HG03045 (cell line): ENCODE data around the gene HSPA14.
"Not testable (repeated sequence)": the region's sequence is repeated elsewhere in the genome, so short reads cannot be mapped to it uniquely, and the experiment has no call there.

Source experiments
- ATAC-seq: cut with Tn5 transposase; IDR thresholded peaks from one replicate; pipeline ENCODE4 v1.9.1; 2021; ENCODE audit warnings: mild to moderate bottlenecking, moderate library complexity; ENCODE audit not compliant: unreplicated experiment

The HSPA14 gene

DNA sequence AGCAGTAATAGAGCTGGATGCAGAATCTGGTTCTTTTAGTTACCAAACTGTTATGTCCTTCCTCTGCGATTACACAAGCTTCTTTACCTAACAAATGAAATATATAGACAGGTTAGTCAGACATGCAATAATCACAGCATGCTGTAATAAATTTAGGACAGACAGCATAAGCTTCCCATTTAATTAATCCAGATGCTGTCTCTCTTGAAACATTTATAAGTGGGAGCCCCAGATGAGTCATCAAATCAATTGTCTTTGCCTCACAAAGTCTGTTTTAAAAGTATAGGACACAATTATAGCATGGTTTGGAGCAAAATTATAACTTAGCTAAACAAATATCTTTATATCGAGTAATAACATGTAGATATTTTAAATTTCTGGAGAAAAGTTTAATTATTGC, 1.9 kb upstream of the HSPA14 start:
- ATAC-seq: no peak

DNA sequence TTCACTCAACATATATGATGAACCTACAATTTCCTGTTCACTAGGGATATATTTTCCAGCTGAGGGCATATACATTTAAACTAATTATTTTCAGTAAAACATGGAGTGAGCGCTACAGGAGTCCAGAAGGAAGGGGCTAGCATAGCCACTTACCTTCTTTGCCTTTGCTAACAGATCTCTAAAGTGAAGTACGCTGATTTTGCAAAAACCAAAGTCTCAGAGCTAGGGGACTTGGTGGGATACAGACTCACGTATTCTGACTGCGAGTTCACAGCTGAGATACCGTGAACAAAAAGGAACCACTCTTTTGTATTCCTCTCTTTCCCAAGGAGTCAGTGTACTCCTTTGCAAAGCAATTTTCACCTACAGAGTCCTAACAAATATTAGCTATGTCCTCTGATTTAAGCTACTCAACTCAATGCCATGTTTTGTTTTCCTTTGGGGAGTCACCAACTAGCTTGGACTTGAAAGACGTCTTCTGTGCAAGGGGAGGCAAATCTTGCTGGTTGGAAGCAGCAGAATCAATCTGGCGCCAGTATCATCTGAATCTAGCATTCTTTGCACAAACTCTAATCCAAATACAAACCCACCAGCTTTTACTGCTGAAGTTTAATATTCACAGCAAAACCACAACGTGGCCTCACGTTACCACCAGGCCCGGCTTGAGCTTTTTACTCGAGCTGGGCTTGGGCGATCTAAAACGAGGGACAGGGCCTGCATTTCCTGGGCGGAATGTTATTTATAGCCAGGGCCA, 926 bp upstream of the HSPA14 start:
- ATAC-seq: no peak

DNA sequence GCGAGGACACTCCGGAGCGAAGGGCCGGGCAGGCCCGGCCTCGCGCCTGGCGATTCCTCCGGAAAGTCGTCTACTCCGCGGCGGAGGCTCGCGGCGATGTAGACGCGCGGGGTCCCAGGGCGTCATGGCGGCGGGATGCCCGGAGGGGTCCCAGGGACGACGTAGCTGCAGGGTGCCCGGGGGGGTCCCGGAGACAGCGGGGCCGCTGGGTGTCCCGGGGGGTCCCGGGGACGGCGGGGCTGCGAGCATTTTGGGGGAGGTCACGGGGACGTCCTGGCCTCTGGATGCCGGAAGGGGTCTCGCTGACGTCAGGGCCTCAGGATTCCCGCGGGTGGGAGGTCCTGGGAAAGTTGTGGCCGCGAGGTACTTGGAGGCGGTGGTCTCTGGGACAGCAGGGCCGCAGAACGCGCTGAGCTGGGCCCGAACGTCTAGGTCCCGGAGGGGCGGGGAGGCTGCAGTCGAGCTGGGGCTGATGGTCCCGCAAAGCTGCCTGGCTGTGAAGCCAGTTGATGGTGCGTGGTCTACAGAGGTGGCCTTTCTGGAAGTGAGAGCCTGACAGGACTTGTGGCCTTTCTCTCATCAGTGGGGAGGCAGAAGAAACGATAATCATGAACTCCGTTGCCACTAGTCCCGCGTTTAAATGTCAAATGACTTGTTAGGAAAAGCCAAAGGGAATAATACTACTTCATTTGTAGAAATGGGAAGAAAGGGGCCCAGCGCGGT, 637 bp downstream of the HSPA14 start:
- ATAC-seq: peak; percentile 7

DNA sequence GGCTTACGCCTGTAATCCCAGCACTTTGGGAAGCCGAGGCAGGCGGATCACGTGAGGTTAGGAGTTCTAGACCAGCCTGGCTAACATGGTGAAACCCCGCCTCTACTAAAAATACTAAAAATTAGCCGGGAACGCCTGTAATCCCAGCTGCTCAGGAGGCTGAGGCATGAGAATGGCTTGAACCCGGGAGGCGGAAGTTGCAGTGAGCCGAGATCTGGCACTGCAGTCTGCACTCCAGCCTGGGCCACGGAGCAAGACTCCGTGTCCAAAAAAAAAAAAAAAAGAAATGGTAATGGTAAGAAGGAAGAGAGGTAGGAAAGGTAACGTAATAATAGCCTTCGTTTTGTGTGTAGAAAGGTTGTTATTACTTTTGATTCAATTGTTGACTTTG, 1.2 kb downstream of the HSPA14 start:
- no peak for ATAC-seq

DNA sequence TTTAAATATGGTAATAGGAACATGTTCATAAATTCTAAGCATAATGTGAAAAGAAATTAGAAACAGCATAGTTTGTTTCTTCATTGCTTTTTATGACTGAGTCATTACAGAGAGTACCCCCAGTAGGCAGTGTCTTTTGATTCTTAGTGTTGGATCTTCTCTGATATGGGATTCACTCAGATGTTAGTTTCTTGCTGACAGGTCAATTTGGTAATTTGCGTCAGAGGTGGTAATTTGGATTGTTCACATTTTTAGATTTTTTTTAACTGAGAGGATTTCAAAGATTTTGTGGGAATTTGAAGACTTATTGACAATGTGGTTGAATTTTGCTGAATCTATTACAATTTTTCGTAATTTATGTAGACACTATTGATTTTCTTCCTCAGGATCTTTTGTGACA, 2.1 kb downstream of the HSPA14 start:
- no peak for ATAC-seq

DNA sequence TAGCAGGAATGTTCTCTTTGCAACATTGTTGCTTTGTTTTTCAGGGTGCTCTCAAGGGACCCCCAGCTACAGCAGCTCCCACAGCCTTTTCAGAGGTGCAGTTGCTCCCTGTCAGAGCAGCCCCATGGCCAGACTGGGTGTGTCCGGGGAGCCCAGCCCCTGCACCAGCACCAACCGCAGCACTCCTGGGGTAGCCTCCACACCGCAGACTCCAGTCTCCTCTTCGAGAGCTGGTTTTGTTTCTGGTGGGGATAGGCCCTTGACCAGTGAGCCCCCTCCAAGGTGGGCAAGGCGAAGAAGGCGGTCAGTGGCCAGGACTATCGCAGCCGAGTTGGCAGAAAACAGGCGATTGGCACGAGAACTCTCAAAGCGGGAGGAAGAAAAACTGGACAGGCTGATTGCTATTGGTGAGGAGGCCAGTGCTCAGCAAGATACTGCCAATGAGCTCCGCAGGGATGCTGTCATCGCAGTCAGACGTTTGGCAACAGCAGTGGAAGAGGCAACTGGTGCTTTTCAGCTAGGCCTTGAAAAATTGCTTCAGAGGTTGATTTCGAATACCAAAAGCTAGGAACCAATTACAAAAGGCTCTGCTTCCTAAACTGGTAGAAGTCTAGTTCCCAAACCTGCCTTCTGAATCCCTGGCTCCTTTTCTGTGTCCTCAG, 5.4 kb downstream of the HSPA14 start:
- no peak for ATAC-seq

DNA sequence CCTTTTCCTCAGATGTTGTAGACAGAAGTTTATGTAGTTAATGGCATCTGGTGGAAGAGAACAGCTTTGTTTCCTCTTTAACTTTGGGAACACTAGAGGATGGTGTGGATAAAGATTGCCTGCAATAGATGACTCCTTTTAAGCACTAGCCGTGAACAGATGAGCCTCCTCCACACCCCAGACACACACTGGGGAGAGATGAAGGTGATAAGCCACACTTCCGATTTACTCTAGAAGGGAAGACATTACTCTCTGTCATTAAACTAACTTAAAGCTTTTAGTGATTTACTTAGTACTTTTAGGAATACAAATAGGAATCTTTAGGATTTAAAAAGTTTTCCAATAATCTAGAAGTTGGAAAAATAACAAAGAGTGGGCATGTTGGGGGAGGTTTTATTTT, 6.8 kb downstream of the HSPA14 start:
- ATAC-seq: no peak

DNA sequence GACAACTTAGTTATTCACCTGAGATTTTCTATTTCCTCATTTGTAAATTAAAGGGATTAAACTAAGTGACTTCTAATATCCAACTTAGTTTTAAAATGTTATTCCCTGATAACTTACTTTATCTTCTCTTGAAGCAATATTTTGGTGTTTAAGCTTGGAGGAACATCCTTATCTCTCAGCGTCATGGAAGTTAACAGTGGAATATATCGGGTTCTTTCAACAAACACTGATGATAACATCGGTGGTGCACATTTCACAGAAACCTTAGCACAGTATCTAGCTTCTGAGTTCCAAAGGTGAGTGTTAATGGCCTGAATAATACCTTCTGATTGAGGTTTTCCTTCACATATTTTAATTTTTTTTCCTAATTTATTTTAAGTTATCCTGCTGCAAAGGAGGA, 14.1 kb downstream of the HSPA14 start:
- no peak for ATAC-seq

DNA sequence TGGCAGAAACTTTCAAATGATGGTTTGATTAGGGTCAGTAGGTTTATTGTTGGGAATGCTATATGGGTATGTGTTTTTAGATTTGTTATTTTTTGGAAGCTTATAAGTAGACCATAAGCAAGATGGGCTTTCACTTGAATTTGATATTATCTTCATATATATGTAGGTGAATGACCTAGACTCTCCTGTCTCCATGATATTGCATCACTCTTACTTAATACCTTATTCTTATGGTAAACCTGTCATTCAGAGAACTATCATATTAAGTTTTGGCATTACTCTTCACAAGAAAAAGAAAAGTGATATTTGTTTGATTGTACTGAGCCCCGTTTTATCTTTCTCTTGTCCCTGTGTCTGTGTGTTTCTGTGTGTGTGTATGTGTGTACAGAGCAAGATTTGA, 17.3 kb downstream of the HSPA14 start:
- no peak for ATAC-seq

DNA sequence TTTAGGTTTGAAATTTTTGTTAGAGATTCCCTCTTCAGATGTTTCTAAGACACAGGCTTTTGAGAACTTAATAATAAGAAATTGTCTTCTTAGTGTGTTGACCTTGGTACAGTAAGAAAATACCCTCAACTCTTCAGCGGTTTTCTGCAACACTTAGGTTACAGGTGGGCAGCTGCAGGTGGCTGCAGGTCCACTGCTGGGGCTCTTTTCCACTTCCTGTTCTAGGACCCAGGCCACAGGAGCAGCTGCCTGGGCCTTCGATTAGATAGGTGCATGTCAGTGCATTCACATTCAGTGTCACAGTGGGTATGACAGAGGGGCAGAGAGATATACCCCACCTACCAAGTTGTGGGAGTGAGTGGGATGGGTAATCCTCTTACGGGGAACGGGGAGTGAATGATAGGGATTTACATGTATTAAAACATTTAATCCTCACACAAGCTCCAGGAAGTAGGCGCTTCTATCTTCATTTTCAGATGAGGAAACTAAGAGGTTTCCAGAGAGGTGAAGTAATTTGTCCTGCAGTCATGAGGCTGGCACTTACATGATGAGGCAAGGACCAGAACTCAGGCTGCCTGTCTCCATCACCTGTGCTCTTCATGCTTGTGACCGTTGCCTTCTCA, 20.3 kb downstream of the HSPA14 start:
- no peak for ATAC-seq

DNA sequence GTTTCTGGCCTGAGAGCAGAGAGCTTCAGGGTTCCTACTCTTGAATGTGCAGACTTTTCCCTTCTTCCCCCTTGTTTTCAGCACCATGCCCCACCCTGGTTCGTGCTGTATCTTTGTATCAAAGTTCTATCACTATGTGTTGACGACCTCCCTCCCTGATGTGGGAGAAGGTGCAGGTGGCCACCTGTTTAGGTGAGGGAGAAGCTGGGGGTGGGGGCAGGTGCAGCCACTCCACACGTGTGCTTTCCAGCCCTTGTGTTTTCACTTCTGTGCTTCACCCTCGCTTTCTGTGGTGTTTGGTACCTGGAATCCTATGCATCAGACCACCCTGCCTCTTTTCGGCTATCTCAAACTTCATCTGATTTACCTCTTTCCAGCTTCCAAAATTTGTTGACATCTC, 20.9 kb downstream of the HSPA14 start:
- ATAC-seq: no peak

DNA sequence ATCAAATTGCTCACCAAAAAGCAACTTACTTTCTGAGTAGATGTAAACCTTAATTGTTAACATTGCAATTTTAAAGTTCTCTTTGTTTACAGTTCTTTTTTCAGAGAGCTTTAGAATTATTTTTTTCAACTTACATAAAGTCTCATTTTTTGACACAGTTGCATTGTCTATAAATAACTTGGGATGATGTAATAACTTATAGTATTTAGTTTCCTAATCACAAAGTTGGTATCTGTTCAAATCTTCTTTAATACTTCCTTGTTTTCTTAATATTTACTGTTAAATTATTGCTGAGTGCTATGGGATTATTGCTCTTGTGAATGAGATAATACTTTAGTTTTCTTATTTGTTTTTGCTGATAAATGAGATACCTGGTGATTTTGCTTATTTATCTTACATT, 21.7 kb downstream of the HSPA14 start:
- no peak for ATAC-seq

DNA sequence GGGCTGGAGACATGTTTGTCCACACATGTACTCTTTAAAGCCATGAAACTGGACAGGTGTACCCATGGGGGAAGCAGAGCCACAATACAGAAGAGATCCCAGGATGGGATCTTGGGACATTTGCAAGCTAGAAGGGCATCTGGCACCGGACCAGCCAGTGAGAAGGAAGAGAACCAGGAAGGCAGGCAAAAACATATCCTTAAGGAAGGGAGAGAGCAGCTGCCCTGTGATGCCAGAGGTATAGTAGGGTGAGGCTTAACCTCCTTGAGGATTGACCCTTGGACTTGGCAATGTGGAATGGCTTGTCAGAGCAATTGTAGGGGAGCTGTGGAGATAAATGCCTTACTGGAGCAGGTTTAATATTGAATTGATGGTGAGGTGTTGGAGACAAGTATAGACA, 22.7 kb downstream of the HSPA14 start:
- no peak for ATAC-seq

DNA sequence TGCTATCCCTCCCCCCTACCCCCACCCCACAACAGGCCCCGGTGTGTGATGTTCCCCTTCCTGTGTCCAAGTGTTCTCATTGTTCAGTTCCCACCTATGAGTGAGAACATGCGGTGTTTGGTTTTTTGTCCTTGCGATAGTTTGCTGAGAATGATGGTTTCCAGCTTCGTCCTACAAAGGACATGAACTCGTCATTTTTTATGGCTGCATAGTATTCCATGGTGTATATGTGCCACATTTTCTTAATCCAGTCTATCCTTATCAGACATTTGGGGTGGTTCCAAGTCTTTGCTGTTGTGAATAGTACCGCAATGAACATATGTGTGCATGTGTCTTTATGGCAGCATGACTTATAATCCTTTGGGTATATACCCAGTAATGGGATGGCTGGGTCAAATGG, 26.4 kb downstream of the HSPA14 start:
- not testable (repeated sequence) for ATAC-seq

DNA sequence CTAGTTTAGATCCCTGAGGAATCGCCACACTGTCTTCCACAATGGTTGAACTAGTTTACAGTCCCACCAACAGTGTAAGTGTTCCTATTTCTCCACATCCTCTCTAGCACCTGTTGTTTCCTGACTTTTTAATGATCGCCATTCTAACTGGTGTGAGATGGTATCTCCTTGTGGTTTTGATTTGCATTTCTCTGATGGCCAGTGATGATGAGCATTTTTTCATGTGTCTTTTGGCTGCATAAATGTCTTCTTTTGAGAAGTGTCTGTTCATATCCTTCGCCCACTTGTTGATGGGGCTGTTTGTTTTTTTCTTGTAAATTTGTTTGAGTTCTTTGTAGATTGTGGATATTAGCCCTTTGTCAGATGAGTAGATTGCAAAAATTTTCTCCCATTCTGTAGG, 26.8 kb downstream of the HSPA14 start:
- not testable (repeated sequence) for ATAC-seq

DNA sequence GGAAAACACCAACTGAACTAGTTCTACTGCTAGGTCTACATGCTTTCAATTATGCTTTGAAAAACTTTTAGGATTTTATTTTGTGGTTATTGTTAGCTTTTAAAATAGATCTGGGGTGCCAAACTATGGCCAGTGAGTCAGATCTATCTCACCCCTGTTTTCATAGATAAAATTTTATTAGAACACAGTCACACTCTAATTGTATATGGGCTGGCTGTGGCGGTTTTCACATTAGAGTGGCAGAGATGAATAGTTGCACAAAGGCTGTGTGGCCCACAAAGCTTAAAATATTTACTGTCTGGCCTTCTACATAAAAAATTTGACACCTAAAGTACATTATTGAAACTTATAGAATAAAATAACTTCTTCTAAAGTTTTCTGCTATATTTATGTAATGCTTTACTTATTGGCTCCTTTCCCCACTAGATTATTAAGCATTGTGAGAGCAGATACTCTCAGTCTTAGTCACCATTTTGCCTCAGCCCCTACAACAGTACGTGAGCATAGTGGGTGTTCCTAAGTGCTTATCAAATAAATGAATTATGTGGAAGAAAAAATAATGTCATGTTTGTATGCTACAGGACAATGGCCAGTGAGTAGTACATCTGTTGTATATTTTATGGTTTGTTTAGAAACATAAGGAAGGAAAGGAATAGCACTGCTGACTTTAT, 35.1 kb downstream of the HSPA14 start:
- no peak for ATAC-seq

DNA sequence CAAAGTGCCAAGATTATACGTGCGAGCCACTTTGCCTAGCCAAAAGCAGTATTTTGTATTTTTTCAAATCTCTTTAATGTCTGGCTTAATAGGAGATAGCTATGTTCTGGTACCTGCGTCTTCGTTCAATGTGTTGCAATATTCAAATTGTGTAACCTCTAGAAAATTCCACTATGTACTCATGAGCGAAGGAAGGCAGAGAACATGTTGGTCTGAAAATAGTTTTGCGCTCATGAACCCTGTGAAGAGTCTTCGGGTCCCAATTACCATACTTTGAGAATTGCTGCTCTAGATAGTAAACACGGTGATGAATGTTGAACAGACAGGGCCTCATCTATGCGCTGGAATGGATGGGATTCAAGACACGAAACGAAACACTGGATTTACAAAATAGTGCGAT, 37.8 kb downstream of the HSPA14 start:
- no peak for ATAC-seq

DNA sequence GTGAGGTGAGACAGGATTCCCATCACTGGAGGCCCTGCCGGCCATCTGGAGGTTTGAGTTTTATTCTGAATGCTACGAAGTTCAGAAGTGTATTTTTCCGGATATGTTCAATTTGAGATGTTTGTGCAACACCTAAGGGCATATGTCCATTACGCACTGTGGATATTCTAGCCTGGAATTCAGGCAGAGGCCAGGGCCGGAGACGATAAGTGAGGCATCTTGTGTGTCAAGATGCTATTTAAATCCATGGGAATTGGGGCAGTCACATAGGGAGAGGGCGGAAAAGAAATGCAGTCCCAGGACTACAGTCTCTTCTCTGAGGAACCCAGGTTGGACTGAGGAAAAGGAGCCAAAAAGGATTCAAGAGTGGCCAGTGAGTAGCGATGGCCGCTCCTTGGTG, 38.7 kb downstream of the HSPA14 start:
- no peak for ATAC-seq

DNA sequence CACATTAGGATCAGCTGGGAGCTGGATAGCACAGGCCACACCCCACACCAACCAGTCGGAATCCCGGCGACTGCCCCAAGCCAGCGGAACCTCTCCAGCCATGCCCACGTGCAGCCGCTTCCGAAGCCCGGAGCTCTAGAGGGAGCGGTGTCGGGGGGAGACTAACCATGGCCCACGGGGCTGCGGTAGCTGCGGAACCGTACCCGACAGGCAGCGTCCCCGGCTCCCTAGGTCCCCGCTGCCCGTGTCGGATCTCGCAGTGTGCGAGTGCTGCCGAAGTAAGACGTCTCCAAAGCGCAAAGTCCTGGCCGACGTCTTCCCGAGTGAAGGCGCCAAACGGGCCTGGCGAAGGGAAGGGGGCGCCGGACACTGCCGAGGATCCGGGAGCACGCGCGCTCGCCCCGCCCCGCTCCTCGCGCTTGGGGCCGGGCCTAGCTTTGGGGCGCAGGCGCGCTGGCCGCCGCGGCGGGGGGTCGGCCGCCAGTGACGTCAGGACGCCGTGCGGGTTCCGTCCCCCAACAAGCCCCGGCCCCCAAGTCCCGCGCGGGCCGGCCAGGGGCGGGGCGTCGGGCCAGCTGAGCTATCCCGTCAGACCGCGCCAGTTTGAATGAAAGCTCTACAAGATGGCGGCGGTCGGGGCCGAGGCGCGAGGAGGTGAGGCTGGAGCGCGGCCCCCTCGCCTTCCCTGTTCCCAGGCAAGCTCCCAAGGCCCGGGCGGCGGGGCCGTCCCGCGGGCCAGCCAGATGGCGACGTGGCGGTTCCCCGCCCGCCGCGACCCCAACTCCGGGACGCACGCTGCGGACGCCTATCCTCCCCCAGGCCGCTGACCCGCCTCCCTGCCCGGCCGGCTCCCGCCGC, 40.4 kb downstream of the HSPA14 start, which contains the start of gene SUV39H2:
Gene SUV39H2, plus strand, starts transcription at position 601 of the 858 bp plus-strand sequence. Its CDS starts 23 bp downstream, at position 624.
- peak; percentile 91 for ATAC-seq
